ENCODE measurements around the gene LGALS7.

GRCh38 chr19:38784224-38784623 is 10.9 kb upstream of the LGALS7 start:
- TF ChIP-seq CTCF (IDR thresholded peaks at IDR 0.05) (no peak), POLR2A (IDR thresholded peaks at IDR 0.05) (no peak)

Data from adrenal gland (tissue), 5 donors.